Body of pancreas (tissue), 4 donors: Measurements from ENCODE around the gene PXDN.
"Not testable (repeated sequence)": the region's sequence is repeated elsewhere in the genome, so short reads cannot be mapped to it uniquely, and the experiment has no call there.

Experiments
- CTCF ChIP-seq, 7 experiments: fragments of 450-650 bp in 4 of 7; fragments of 200-600 bp in 3 of 7; sonication (generic) in 3 of 7; IDR thresholded peaks; one replicate each; pipeline ENCODE4 v1.5.1; 2016 to 2019; ENCODE audit warnings: antibody characterized with exemption in 7 of 7
- POLR2A ChIP-seq, 3 donors: fragments of 450-650 bp; IDR thresholded peaks; one replicate each; pipeline ENCODE4 v1.6.1; 2016; ENCODE audit warnings: antibody characterized with exemption in 3 of 3, mild to moderate bottlenecking in 2 of 3

DNA sequence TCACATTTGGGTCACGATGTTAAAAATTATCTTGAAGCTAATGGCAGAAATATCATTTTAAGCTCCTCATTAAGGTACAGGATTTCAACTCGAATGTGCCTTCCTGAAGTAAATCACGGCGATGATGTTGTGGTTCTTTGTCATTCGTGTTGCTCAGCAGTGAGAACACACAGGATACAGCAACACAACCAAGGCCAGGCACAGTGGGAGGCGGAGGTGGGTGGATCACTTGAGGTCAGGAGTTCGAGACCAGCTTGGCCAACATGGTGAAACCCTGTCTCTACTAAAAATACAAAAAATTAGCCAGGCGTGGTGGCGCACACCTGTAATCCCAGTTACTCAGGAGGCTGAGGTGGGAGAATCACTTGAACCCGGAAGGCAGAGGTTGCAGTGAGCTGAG, 43.9 kb downstream of the PXDN start:
- not testable (repeated sequence) for TF ChIP-seq POLR2A, CTCF (IDR thresholded peaks at IDR 0.05)
